Left renal cortex interstitium (tissue), 4 donors: ENCODE results near the gene DNAJC15. TPM values are rescaled to one million over a fixed set of nuclear protein-coding genes. Genes with fewer than 3 reads are reported as not detected.

ENCODE experiments used
- DNase-seq, 4 donors: peaks; one replicate each; pipeline ENCODE4 v3.0.0-alpha.2; 2013; ENCODE audit warnings: low read depth in 4 of 4, low spot score in 2 of 4, missing footprints in 1 of 4
- polyA plus RNA-seq, 4 donors: library from polyadenylated mRNA; unstranded; fragments of 120-200 nt; gene quantifications; one replicate each; pipeline ENCODE4 v1.2.1, GENCODE V29; 2013; ENCODE audit not compliant: insufficient read length in 4 of 4

The DNAJC15 gene
- polyA plus RNA-seq, 4 donors = 19.9 to 31.9 (median 28.5) TPM

- no peak for DNase-seq
Measured at GRCh38 chr13:43145534-43146196, 122.3 kb downstream of the DNAJC15 start.

DNA sequence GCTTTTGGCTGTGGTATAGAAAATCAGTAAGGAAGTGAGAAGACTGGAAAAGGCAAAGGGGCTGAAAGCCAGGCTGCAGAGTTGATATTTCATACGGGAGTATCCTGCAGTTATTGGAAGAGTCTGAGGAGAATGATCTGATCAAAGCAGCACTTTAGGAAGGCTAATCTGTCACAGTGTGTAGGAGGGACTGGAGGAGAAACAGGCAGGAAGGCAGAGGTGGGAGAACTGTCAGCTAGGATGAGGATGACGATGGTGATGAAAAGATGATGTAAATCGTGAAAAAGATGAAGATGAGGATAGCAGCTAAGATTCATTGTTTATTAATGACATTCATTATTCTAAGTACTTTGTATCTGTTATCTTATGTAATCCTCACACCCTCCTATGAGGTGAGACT is 123.0 kb downstream of the DNAJC15 start:
- DNase-seq = no peak

- no peak for DNase-seq
Measured at GRCh38 chr13:43150369-43151207, 127.2 kb downstream of the DNAJC15 start.

GRCh38 chr13:43153436-43154090 is 130.2 kb downstream of the DNAJC15 start:
- no peak for DNase-seq

- no peak for DNase-seq
Measured at GRCh38 chr13:43154156-43154651, 130.8 kb downstream of the DNAJC15 start.

- DNase-seq = no peak
Measured at GRCh38 chr13:43154839-43155238, 131.5 kb downstream of the DNAJC15 start.

GRCh38 chr13:43156916-43157315 is 133.5 kb downstream of the DNAJC15 start:
- DNase-seq = no peak

DNA sequence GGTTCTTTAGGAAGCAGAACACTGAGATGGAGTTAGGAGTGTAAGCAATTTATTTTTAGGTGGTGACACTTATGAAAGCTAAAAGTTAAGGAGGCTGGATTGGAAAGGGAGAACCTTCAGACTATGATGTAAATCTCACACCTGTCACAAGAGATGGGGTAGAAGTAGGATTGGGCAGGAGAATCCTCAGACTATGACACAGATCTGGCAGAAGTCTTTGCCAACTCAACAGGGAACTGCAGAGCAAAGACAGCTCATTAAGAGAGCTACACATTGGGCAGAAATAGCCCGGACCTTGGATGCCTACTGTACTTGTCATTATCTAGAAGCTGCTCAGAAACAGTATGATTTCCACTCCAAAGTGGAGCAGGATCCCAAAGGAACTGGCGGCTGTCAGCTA is 134.4 kb downstream of the DNAJC15 start:
- DNase-seq = no peak

DNA sequence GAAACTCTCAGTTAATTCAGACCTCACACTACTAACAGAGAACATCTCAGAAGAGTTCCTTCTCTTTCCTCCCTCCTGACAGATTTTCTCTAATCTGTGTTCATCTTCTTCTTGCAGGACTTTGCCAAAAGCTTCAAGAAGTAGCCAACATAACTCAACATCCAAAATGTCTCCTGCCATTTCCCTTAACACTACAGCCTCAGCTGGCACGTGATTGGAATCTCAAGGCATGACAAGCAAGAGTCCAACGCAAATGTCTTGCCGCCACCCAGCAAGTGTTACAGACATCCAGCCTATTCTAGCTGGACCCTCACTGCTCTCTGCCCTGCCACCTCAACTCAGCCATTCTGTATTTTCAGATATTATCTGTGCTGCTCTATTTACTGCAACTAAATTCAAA is 135.1 kb downstream of the DNAJC15 start:
- DNase-seq = no peak

GRCh38 chr13:43159026-43159461 is 135.7 kb downstream of the DNAJC15 start:
- no peak for DNase-seq

Other genes with a start within 250 kb of the DNAJC15 start
- under 1 TPM in 1 of 4 donors, not detected in 3; 0.05 TPM for gene FAM216B, start 242.0 kb upstream of the DNAJC15 start, polyA plus RNA-seq
- 10 to 100 TPM; 10.6 to 15.4 (median 12.1) TPM for gene EPSTI1, start 31.3 kb upstream of the DNAJC15 start, polyA plus RNA-seq